HG02759 (cell line): Measurements from ENCODE around the gene ZNF408.
"Not testable (repeated sequence)": the region's sequence is repeated elsewhere in the genome, so short reads cannot be mapped to it uniquely, and the experiment has no call there.

Experiments used
- ATAC-seq: cut with Tn5 transposase; IDR thresholded peaks from one replicate; pipeline ENCODE4 v1.9.1; 2021; ENCODE audit warnings: mild to moderate bottlenecking, moderate library complexity; ENCODE audit not compliant: unreplicated experiment

ZNF408 gene

GRCh38 chr11:46700241-46701077 is at the start of gene ZNF408, which contains the start of gene ARHGAP1:
Gene ZNF408 (plus strand): TSS chr11:46701031. CDS start chr11:46701048, 17 bp downstream.
Gene ARHGAP1 (minus strand): TSS chr11:46700619. CDS start chr11:46696107, 4,512 bp downstream.
- peak; percentile 94 for ATAC-seq

- ATAC-seq: no peak
Measured at GRCh38 chr11:46655631-46656030, 45.2 kb upstream of the ZNF408 start.

- ATAC-seq: no peak
Measured at GRCh38 chr11:46657186-46657585, 43.6 kb upstream of the ZNF408 start.

GRCh38 chr11:46658259-46658658 is 42.6 kb upstream of the ZNF408 start:
- no peak for ATAC-seq

GRCh38 chr11:46659908-46660307 is 40.9 kb upstream of the ZNF408 start:
- ATAC-seq: no peak

GRCh38 chr11:46661836-46662235 is 39.0 kb upstream of the ZNF408 start:
- no peak for ATAC-seq

- ATAC-seq: no peak
Measured at GRCh38 chr11:46662366-46662765, 38.5 kb upstream of the ZNF408 start.

GRCh38 chr11:46663277-46663940 is 37.4 kb upstream of the ZNF408 start:
- ATAC-seq: no peak

GRCh38 chr11:46664612-46665011 is 36.2 kb upstream of the ZNF408 start:
- no peak for ATAC-seq

- no peak for ATAC-seq
Measured at GRCh38 chr11:46665356-46665755, 35.5 kb upstream of the ZNF408 start.

- ATAC-seq: no peak
Measured at GRCh38 chr11:46666516-46666915, 34.3 kb upstream of the ZNF408 start.

- no peak for ATAC-seq
Measured at GRCh38 chr11:46667043-46667481, 33.8 kb upstream of the ZNF408 start.

GRCh38 chr11:46668480-46669085 is 32.2 kb upstream of the ZNF408 start:
- ATAC-seq: no peak

- ATAC-seq: no peak
Measured at GRCh38 chr11:46669711-46670139, 31.1 kb upstream of the ZNF408 start.

GRCh38 chr11:46670521-46670920 is 30.3 kb upstream of the ZNF408 start:
- ATAC-seq: not testable (repeated sequence)

- no peak for ATAC-seq
Measured at GRCh38 chr11:46671958-46672315, 28.9 kb upstream of the ZNF408 start.

- no peak for ATAC-seq
Measured at GRCh38 chr11:46672381-46672839, 28.4 kb upstream of the ZNF408 start.

- no peak for ATAC-seq
Measured at GRCh38 chr11:46673713-46674462, 26.9 kb upstream of the ZNF408 start.

- ATAC-seq: no peak
Measured at GRCh38 chr11:46674463-46675287, 26.2 kb upstream of the ZNF408 start.

- ATAC-seq: no peak
Measured at GRCh38 chr11:46675288-46675851, 25.5 kb upstream of the ZNF408 start.
